ENCODE measurements around the gene PGAM5.
"Not testable (repeated sequence)": the region's sequence is repeated elsewhere in the genome, so short reads cannot be mapped to it uniquely, and the experiment has no call there.

The PGAM5 gene

DNA sequence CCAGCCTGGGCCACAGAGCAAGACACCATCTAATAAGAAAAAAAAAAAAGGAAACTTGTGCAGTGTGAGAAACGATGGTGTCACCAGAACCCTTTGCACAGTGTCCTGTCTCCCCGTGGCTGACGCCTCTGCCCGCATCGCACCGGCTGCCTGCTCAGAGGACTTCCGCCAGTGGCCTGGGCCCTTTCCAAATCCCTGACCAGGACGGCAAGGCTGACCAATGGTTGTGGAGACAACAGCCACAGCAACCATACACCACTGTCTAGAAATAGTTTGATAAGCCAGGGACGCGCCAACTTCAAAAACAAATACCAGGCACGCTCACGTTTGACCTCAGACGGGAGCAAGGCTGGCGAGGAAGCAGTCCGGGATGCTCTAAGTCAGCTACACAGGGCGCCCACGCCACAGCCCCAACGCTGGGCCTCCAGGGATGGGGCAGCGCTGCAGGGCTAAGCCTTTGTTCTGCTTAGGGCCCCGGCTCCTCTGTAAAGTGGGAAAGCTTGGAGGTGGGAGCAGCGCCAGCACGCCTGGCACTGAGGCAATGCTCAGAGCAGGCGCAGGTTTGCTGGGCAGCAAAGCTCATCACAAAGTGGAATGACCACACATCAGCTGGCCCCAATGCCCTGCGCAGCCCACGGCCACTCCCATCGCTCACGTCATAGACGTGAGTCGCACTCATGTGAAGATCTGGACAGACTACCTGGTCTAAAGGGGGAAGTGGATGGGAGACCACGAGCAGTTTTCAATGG is 12.5 kb downstream of the PGAM5 start:
- no peak for DNase-seq

DNA sequence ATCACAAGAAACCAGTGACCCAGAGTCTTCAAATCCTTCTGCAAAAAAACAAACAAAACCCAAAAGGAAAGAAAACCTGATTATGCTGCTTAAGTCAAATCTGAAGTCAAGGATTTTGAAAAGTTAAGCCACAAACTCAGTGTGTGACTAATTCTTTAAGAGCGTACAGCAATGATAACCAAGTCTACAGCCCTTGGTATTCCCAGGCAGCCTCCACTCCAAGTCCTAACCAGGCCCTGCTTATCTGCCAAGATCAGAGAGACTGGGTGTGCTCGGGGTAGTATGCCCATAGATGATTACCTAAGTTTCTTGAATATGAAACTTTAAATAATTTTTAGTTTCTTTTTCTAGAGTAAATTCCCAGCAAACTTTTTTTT is 13.1 kb downstream of the PGAM5 start:
- DNase-seq: no peak

DNA sequence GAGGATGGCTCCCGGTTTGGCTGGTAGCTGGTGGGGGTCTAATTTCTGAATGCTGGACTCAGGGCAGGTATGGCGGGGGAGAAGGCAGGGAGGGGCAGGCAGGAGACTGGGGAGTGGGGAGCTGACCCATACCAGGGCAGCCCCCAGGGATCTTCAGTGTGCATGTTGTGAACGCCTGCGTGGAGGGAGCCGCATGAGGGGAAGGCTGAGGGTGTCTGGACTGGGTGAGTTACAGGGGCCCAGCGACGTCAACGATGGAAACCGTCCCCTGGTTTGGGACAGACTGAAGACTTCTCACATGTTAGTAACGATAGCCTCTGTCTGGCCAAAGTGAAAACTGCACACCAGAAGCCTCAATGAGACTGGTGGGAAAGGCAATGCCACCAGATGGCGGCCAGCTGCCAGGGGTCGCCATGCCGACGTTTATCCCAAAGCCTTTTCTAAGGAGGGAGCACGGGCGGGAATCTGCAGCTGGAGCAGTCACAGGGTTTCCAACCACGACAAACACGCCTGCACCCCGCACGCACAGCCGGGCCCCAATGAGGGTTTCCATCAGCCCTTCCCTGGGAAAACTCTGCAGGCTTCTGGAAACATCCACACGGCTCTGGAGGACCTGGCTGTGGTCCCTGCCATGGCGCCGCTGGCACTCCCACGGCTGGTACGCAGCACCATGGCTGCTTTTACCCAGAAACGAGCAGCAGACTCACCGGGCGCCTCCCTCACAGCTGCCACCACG is 14.0 kb downstream of the PGAM5 start:
- DNase-seq: no peak

DNA sequence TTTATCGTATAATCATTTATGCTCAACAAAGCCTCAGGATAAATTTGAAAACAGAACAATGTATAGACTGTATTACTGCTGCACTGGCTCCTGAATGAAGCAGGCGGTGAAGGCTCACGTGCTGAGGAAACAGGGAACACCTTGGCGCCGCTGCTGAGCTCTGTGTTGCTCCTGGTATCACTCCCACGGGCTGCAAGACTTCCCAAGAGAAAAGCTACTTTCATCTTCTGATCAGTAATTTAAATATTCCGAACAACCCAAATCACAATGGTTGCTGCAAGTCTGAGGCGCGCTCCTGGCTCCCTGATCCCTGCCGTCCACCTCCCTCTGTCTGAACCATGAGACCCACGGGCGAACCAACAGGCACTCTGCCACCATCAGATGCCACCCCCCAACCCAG is 15.7 kb downstream of the PGAM5 start:
- DNase-seq: no peak

DNA sequence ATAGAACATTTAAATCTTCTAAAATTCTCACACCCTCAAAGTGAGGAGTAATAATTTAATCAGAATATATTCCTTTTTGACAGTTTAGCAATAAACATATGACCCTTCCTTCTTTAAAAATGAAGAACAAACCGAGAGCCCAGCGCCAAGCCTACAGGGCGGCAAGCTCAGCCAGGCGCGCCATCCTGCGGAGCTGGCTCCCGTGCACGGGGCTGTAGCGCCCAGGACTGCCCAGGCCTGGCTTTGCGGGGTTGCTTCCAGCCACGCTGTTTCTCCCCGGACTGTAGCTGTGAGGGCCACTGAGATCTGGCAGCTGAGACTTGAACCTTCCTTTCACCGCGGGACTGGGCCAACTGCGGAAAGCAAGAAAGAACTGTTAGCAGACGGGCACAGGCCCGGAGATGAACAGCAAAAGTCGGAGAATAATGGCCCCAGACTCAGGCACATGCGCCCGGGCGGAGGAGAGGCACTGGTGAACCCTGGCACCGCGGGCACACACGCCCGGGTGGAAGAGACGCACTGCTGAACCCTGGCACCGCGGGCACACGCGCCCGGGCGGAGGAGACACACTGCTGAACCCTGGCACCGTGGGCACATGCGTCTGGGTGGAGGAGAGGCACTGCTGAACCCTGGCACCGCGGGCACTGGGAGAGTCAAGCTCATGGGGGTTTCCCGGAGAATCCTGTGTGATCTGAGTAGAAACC is 16.6 kb downstream of the PGAM5 start:
- no peak for DNase-seq

DNA sequence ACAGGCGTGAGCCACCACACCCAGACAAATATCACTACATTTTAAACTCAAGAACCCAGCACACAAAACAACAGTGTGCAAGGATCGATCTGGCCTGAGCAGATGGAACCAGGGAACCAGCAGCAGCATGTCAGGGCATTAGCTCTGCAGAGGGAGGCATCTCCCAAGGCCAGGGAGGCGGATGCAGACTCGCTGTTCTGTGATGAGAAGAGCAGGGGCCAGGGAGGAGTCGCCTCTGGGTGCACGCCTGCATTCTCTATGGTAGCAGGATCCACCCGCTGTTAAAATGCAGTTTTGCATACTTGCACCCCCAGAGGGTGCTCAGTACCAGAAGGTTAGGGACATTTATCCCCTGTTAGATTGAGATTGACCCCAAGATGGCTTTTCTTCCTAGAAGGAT is 17.9 kb downstream of the PGAM5 start:
- no peak for DNase-seq

DNA sequence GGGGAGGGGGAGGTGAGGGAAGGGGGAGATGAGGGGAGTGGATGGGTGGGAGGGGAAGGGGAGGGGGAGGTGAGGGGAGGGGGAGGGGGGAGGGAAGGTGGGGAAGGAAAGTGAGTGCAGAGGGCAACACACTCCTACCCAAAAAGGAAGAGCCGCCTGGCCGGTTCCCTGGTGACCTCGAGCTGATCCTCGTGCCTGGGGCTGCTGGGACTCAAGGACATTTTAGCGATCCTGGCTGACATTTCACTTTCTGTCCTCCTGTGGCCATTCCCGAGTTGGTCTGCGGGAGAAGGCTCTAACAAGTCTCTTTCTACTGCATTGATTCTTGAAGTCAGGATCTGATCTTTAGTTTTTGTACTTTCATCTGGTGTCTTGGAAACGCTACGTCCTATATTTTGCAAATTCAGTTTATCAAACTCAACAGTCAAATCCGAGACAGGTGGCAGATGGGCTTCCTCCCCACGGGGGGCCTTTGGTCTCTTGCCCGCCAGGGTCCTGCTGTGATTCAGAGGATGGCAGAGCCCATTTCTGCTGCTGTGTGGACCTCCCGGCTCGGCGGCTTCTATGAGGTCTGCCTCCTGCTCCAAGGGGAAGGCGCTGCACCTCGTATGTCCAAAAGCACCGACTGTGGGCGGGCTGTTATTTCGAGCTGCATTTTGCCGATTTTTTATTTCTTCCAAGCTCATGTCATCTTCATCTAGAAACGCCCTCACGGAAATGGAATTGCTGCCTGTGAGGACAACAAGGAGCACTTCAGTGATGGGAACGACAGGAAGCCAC is 19.1 kb downstream of the PGAM5 start:
- DNase-seq: no peak

DNA sequence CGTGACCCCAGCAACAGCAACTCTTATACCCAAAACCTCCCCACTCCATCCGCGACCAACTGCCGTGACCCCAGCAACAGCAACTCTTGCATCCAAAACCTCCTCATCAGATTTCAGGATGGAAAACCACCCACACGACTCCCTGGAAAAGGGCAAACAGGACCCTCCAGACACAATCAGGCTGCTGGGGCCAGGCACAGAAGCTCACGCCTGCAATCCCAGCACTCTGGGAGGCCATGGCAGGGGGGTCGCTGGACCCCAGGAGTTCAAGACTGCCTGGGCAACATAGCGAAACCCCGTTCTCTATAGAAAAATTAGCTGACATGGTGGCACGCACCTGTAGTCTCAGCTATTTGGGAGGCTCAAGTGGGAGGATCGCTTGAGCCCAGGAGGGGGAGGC is 19.7 kb downstream of the PGAM5 start:
- DNase-seq: no peak

DNA sequence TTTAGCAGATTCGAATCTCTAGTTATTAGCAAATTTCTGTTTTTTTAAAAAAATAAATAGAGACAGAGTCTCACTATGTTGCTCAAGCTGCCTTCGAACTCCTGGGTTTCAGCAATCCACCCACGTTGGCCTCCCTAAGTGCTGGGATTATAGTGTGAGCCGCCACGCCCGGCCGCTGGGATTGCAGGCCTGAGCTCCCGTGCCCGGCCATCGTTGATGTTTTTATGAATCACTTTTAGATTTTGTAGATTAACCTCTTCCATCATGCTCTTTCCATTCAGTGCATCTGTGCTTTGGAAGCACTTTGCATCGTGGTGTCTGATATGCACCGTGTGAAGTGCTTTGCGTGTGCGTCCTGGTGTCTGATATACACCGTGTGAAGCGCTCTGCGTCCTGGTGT is 20.9 kb downstream of the PGAM5 start:
- no peak for DNase-seq

DNA sequence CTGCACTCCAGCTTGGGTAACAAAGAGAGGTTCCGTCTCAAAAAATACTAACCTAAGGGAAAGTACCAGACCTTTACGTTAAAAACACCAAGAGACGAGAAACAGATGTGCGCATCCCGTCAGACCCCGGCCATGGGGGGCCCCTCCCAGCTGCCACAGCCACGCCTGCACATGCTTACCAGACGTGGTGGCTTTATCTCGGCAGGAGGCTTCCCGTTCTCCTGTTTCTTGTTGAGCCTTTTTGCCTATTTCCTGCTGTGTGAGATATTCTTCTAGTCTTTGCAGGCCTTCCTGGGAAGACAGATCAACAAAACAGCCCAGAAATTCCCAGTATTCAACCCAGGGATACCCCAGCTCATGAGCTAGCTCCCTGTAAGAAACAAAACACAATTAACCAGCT is 23.6 kb downstream of the PGAM5 start:
- no peak for DNase-seq

DNA sequence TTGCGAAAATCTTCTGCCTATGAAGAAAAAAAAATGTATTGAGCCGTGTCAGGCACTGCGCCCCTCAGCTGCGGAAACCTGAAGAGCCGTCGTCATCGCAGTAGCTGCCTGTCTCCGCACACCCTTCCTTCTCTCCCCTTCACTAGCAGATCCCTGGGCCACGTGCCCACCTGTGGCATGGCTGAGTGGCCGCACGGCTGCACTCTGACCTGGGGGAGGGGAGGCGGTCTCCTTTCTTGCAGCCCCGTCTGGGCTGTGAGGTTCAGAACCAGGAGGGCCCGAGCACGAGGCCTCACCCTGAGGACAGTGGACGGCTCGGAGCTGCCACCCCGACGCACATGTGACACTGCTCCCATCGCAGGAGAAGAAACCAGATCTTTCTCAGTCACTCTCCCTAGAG is 24.9 kb downstream of the PGAM5 start:
- DNase-seq: no peak

DNA sequence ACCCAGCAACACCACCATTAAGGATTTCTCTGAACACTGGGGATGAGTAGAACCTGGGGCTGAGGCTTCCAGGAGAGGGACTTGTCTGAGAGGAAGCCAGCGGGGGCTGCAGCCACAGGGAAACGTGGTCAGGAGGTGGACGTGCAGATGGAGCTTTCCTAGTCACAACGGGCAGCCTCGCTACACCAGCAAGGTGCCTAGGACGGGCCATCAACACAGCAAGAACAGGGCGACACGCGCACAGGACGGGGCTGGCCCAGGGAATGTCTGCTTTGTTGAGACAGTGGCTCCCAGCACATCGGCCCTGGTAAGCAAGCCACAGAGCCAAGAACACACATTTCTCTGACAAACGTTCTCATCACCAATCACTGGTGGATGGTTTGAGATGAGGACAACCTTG is 25.7 kb downstream of the PGAM5 start:
- no peak for DNase-seq

DNA sequence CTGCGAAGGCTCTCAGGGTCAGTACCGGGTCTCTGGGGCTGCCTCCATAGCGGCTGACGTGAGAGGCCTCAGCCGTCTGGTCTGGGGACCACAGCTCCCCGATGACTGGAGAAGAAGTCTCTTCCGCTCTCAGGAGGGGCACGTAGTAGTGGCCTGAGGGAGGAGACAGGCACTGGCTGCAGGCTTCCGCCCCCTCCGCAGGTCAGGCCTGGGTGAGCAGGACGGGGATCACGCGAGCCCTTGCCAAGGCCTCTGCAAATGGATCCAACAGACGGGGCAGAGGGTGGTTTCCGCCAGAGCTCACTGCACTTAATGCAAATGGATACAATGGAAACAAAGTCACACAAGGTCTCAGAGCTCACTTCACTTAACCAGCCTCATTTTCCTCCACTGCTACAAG is 26.3 kb downstream of the PGAM5 start:
- no peak for DNase-seq

DNA sequence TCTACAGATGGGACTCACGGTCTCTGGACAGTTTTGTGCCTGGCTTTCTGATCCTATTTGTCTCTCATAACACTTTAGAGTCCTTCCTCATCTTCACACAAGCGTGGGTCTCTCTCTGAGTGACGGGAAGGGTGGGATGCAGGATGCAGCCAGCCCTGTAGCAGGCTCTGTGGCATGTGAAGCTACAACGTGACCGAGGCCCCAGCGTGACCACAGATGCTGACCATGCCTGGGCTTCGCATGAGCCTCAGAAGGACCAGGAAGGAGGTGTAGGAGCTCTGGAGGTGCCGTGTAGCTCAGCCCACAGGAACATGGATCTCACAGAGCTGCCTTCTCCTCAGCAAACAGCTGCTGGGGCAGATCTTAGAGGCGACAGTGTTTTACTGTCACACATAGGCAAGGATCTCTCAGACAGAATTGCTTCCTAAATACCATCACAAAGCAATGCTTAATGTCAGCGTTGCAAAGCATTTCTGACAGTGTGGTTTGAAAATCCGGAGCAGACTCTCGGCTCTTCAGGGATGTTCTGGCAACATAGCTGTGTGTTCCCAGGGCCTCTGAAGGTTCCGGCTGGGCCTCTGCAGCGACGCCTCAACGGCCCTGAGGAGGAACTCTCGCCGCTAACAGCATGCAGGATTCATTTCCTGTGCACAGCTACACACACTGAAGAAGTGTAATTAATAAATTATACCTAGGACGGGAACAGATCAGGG is 29.1 kb downstream of the PGAM5 start:
- DNase-seq: no peak

DNA sequence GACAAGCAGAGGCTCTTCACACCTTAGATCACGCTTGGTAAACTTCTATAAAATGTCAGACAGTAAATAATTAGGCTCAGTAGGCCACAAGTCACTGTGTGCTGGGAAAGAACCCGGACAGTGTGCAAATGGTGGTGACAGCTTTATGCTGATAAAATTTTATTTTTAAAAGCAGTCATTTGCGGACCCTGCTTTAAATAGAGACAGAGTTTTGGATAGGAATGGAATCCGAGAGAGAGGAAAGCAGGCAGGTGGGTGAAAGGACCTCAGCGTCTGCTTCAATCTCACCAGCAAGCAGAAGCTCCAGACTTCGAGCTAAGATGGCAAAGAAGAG is 29.6 kb downstream of the PGAM5 start:
- DNase-seq: no peak

DNA sequence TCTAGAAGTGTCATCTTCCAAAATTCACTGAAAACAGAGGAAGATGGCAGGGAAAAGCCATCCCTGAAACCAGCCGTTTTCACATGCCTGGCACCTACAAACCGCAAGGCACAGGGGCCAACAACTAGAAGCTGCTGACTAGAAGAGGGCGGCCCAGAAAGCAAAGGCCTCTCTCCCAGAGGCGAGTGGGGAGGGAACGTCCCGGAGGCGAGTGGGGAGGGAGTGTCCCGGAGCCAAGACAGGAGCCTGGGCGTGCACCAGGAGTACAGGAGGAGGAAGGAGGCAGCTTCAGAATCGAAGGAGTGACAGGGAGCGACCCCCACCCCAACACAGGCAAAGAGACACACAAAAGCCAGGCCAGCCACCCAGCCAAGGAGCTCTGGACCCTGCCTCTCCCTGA is 30.0 kb downstream of the PGAM5 start:
- no peak for DNase-seq

DNA sequence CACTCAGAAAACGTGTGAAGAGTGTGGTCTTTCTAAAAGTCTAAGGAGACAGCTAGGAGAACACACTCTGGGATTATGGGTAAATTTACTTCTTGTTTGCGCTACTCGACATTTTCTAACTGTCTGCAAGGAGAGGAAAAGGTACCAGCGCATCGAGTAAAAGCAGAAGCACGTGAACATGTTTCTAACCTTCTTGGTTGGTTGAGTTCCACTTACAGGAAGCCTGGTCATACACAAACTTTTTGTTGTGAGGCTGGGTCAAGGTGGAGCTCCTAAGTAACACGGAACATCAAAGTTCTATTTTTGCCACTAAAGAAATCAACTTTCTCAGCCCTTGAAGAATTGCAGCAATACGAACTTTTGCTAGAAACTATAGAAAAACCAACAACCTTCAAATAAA is 31.0 kb downstream of the PGAM5 start:
- no peak for DNase-seq

DNA sequence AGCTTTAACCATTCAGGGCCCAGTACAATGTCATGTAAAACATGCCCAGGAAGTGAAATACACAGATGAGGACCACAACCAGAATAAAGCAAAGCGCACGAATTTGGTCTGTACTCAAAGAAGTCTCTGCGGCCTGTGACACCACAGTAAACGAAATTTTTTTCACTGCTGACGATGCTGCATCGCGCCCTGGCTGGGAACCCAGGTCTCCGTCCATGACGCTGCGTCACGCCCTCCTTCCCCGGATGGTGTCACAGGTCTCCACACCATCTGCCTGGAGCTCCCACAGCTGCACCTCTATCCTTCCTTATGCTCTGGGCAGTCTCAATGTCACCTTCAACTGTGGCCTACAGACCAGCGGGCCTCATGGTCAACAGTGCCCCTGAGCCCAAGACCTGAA is 33.2 kb downstream of the PGAM5 start:
- no peak for DNase-seq

DNA sequence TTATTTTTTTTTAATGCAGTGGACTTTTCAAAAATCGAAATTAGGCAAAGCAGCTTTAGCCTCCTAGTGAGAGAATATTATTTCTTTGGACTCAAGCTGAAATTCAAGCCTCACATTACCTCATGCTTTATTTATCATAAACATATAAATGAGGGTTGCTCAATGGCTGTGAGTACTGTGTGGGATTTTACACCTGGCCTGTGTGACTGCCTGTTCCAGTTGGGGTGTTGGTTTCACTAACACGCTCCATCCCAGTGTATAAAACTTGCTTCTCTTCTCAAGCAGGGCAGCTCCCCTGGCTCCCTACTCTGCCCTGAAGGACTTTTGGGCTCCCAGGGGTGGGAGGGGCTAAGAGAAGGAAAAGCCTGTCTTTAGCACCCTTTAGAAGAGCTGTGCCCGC is 36.0 kb downstream of the PGAM5 start:
- DNase-seq: no peak

DNA sequence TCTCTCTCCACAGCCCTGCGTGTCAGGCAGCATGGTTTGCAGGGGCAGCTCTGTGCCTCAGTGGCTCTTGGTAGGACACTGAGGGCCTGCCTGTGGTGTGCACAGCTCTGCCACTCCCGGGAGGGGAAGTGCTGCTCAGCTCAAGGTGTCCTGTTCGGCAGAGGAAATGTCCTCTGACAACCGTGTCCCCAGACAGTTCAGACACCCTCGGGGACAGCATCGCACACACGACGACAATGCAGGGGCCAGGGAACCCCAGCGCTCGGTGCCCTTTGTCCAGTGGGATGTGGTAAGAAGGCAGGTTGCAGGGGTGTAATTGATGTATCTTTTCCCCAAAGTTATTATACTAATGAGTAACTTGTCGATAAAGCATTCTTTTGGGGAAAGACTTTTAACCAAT is 36.8 kb downstream of the PGAM5 start:
- no peak for DNase-seq

DNA sequence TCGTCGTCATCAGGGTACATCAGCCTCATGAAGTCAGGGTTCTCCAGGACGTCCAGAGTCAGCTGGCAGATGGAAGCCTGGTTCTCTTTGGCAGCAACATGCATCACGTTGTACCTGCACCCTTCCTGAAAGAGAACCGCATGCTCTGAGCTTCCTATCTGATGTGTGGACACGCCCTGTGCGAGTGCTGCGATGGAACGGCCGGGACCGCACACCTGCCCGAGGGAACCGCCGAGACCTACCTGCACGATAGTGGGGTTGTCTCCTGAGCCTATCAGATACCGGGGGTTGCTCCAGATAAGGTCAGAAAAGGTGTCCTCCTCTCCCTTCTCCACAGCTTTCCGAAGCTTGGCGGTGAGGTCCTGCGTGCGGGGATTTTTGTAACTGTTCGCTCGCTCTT is 37.3 kb downstream of the PGAM5 start:
- no peak for DNase-seq

DNA sequence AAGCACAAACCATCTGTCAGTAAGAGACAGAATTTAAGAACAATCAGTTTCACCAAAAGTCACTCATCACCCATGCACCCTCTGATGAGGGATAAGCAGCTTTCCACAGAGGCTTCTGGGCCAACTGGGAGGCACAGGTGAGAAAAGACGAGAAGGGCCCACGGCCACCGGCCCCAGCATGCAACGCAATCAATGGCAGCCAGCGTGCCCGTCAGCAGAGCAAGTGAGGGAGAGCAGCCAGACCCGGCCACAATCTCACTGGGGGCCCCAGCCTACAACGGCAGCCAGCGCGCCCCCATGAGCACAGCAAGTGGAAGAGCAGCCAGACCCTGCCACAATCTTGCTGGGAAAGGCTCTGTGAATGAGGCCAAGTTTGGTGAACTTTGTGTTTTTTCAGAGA is 37.7 kb downstream of the PGAM5 start:
- no peak for DNase-seq

DNA sequence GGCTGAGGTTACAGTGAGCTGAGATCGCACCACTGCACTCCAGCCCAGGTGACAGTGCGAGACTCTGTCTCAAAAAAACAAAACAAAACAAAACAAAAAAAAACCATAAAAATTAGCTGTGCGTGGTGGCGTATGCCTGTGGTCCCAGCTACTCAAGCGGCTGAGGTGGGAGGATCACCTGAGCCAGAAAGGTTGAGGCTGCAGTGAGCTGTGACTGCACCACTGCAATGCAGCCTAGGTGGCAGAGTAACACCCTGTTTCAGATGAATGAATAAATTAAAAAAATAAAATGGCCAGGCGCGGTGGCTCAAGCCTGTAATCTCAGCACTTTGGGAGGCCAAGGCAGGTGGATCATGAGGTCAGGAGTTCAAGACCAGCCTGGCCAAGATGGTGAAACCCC is 43.0 kb downstream of the PGAM5 start:
- not testable (repeated sequence) for DNase-seq
